Ovary (tissue), 9 donors: Measurements from ENCODE around the gene HOXA5. TPM values are rescaled to one million over a fixed set of nuclear protein-coding genes. Genes with fewer than 3 reads are reported as not detected.

ENCODE experiments used
- DNase-seq, 5 donors: peaks; one replicate each; pipeline ENCODE4 v3.0.0-alpha.2; 2019 to 2020
- H3K27ac ChIP-seq, 2 donors: fragments of 200-600 bp; one replicate each; pipeline versions ENCODE4 v1.5.1 to v1.8.0; 2019 to 2022
- H3K27me3 ChIP-seq: fragments of 200-600 bp; one replicate; pipeline ENCODE4 v1.8.0; 2022
- H3K36me3 ChIP-seq: fragments of 200-600 bp; sonication (generic); one replicate; pipeline ENCODE4 v1.5.1; 2019
- H3K4me1 ChIP-seq: one replicate; pipeline ENCODE4 v1.8.1; 2013; ENCODE audit warnings: mild to moderate bottlenecking, moderate library complexity; ENCODE audit not compliant: insufficient read depth
- H3K4me3 ChIP-seq: fragments of 200-600 bp; sonication (generic); one replicate; pipeline ENCODE4 v1.5.1; 2017
- H3K9me3 ChIP-seq, 2 donors: fragments of 200-600 bp in 1 of 2; sonication (generic) in 1 of 2; one replicate each; pipeline versions ENCODE4 v1.5.1 to v1.8.1; 2013 to 2019; ENCODE audit warnings: mild to moderate bottlenecking in 1 of 2, moderate library complexity in 1 of 2
- EP300 ChIP-seq: sonication (generic); formaldehyde crosslinking; IDR thresholded peaks from one replicate; pipeline ENCODE4 v1.6.1; 2017; ENCODE audit warnings: antibody characterized with exemption
- POLR2A ChIP-seq: fragments of 450-650 bp; IDR thresholded peaks from one replicate; pipeline ENCODE4 v1.6.1; 2017; ENCODE audit warnings: antibody characterized with exemption, mild to moderate bottlenecking, moderate library complexity
- WGBS, 3 donors: extraction: QIAGEN DNeasy Blood & Tissue Kit in 1 of 3; methylation state at CpG; one replicate each; pipeline versions ENCODE4 v1.1.5 to v1.1.7; 2013 to 2017; 5-methylcytosine and 5-hydroxymethylcytosine counted together
- intact Hi-C, 4 donors: fragments of 100-400 bp; cut with DNase I; formaldehyde crosslinking; loops; one replicate each; pipeline versions ENCODE4 v1.11.0 to v1.15.1; 2022 to 2023
- polyA plus RNA-seq, 2 donors: library from polyadenylated mRNA; stranded (reverse); fragments of 200-250 nt in 1 of 2; fragments of 350-450 nt in 1 of 2; fragmentation: Illumina TruSeq in 1 of 2; extraction: RNeasy Lipid Tissue Mini Kit (QIAGEN cat#74804) in 1 of 2; gene quantifications; one replicate each; pipeline ENCODE4 v1.2.3, GENCODE V29; 2013 to 2014
- total RNA-seq, 7 donors: library from RNA; depleted of rRNA in 2 of 7; stranded (reverse); fragments of >200 nt in 2 of 7; fragmentation: NEBNext Ultra II Directional in 3 of 7; extraction: Animal tissue kit (Norgen Biotek cat#: 25700) in 3 of 7; gene quantifications; one replicate each; pipeline versions ENCODE4 v1.1.0 to v1.2.4, GENCODE V29; 2016 to 2023
- TF ChIP-seq, protein P1 (sequence below), 3 donors: fragments of 450-650 bp in 2 of 3; fragments of 200-600 bp in 1 of 3; IDR thresholded peaks; one replicate each; pipeline versions ENCODE4 v1.5.1 to v1.8.0; 2016 to 2022; ENCODE audit warnings: antibody characterized with exemption in 3 of 3, mild to moderate bottlenecking in 1 of 3
- donor health status: DM: no; HTN: no; CAD: no; lungs with moderate emphysema.
- donor health status: DM: no; HTN: no; CAD: no.
- donor health status: Bipolar disorder and iron deficiency.
- donor health status: DM: yes; HTN: yes; CAD: no.
- donor health status: DM: no; HTN: no; CAD: no.
- donor health status: DM: yes; HTN: yes; CAD: no.

The HOXA5 gene
- total and polyA plus RNA-seq, 9 donors, result 0.40 to 29.6 (median 1.8) TPM

DNA sequence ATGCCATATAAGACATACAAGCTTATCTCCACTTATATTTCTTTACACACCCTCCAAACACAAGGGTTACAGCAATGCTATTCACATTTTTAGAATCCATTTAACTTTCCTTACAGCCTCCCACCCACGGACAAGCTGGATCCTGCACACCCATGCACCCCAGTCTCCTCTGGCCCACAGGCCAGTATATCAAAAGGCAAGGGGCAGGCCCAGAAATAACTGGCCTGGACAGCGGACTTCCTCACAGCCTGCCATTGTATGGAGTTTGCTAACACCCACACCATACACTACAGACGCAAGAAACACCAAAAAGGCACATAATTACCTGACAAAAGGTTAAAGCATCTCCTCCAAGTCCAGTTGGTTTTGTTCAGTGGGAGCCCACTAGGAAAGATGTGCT, 24.9 kb downstream of the HOXA5 start:
- Histone ChIP-seq H3K4me3 (no peak overlapping the region), H3K4me1 (no peaks in the 10 kb centered on the region)

DNA sequence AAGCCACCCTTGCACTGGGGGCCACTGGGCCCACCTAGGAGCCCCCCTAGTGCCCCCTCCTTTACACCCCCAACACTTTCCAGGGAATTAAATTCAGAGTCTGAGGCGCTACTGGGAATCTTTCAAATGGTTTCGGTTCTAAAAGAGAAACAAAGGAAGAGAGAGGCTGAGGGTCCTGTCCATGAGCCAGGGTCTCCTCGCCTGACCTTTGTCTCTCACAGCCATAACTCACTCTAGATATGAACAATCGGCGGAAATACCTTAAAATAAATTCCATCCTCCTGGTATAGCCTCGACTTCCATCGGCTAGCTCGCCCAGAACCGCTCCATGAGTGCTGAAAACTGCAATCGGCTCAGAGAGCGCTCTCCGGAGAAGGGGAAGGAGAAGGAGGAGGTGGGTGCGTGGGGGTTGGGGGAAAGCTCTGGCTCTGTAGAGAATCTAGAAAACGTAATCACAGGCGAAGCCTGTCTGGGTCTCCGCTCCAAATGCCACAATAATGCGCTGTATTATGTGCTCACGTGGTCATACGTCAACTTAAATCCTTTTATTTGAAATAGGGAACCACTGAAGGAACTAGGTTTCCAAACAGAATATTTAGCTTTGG, 25.5 kb downstream of the HOXA5 start:
- WGBS, 3 donors, result 25 to 38% (median 31%) methylated on average over 19 of the region's 19 CpGs
- no peak overlapping the region for H3K4me3 ChIP-seq
- H3K27me3 ChIP-seq, result no peaks in the 10 kb centered on the region
- H3K27ac ChIP-seq, result peak overlapping the region in 1 of 2 donors; percentile 42
- no peaks in the 10 kb centered on the region for H3K4me1 ChIP-seq
- TF ChIP-seq EP300, result no peak
- no peak for TF ChIP-seq POLR2A
- TF ChIP-seq, protein P1, sequence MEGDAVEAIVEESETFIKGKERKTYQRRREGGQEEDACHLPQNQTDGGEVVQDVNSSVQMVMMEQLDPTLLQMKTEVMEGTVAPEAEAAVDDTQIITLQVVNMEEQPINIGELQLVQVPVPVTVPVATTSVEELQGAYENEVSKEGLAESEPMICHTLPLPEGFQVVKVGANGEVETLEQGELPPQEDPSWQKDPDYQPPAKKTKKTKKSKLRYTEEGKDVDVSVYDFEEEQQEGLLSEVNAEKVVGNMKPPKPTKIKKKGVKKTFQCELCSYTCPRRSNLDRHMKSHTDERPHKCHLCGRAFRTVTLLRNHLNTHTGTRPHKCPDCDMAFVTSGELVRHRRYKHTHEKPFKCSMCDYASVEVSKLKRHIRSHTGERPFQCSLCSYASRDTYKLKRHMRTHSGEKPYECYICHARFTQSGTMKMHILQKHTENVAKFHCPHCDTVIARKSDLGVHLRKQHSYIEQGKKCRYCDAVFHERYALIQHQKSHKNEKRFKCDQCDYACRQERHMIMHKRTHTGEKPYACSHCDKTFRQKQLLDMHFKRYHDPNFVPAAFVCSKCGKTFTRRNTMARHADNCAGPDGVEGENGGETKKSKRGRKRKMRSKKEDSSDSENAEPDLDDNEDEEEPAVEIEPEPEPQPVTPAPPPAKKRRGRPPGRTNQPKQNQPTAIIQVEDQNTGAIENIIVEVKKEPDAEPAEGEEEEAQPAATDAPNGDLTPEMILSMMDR (IDR thresholded peaks at IDR 0.05), result no peak
- no peaks in the 10 kb centered on the region for H3K9me3 ChIP-seq
- DNase-seq, result peak in 1 of 5 donors; percentile 63
- intact Hi-C loops, result no loop called here
- H3K36me3 ChIP-seq, result no peaks in the 10 kb centered on the region

More for the DNA sequence above, 24.9 kb downstream of the HOXA5 start:
- no peaks in the 10 kb centered on the region for H3K9me3 ChIP-seq
- H3K36me3 ChIP-seq, result no peaks in the 10 kb centered on the region
- intact Hi-C loops, result no loop called here
- 46 to 61% (median 59%) methylated on average over 3 of the region's 3 CpGs for WGBS, 3 donors
- H3K27ac ChIP-seq, result no peak overlapping the region
- DNase-seq, result no peak
- TF ChIP-seq, protein P1 (IDR thresholded peaks at IDR 0.05), result no peak
- TF ChIP-seq POLR2A, result no peak
- TF ChIP-seq EP300, result no peak
- no peaks in the 10 kb centered on the region for H3K27me3 ChIP-seq

DNA sequence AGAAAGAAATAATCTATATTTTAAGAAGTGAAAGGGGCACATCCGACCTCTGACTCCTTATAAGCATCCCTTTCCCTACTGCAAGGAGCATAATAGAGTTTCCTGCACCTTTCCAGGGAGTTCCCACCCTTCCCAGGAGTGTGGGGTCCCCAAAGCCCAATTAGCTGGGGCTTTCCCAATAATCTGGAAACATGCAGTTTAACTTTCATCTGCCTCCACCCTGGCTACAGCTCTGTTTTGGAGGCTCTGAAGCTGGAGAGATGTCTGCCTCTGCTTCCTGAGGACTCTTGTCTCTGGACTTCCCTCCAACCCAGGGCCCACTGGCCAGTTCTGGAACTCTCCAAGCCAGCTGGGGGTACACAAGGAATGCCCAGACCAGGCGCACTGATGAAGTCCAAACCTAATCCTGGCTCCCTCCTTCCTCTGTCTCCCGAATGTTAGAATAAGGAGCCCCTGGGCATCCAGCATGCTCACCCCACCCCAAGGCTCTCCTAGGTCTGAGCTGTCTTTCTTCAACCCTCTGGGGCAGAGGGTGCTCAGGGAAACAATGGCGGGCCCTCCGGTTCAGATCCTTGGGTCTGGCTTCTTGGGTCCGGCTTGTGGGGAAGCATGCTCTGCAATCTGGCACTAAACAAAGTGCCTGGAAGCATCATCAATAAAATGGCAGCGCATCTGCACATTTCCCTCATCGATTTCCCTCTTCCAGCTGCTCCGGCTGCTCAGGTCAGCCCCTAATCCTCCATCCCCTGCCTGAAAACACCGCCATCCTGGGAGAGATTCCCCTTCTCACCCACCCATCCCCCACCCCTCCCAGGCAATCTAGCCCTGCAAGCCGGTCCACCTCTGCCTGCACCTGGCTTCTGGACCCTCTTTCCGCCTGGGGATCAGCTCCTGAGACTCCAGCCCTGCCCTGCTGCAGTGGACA, 26.3 kb downstream of the HOXA5 start:
- no peak overlapping the region for H3K4me3 ChIP-seq
- DNase-seq, result peak in 1 of 5 donors; percentile 39
- peak overlapping the region in 1 of 2 donors; percentile 76 for H3K27ac ChIP-seq
- TF ChIP-seq, protein P1 (IDR thresholded peaks at IDR 0.05), result no peak
- no peak for TF ChIP-seq POLR2A
- no peak for TF ChIP-seq EP300
- 42 to 63% (median 50%) methylated on average over 12 of the region's 12 CpGs for WGBS, 3 donors
- H3K9me3 ChIP-seq, result no peaks in the 10 kb centered on the region
- no peaks in the 10 kb centered on the region for H3K4me1 ChIP-seq
- no peaks in the 10 kb centered on the region for H3K27me3 ChIP-seq
- no peaks in the 10 kb centered on the region for H3K36me3 ChIP-seq
- intact Hi-C loops, result no loop called here

DNA sequence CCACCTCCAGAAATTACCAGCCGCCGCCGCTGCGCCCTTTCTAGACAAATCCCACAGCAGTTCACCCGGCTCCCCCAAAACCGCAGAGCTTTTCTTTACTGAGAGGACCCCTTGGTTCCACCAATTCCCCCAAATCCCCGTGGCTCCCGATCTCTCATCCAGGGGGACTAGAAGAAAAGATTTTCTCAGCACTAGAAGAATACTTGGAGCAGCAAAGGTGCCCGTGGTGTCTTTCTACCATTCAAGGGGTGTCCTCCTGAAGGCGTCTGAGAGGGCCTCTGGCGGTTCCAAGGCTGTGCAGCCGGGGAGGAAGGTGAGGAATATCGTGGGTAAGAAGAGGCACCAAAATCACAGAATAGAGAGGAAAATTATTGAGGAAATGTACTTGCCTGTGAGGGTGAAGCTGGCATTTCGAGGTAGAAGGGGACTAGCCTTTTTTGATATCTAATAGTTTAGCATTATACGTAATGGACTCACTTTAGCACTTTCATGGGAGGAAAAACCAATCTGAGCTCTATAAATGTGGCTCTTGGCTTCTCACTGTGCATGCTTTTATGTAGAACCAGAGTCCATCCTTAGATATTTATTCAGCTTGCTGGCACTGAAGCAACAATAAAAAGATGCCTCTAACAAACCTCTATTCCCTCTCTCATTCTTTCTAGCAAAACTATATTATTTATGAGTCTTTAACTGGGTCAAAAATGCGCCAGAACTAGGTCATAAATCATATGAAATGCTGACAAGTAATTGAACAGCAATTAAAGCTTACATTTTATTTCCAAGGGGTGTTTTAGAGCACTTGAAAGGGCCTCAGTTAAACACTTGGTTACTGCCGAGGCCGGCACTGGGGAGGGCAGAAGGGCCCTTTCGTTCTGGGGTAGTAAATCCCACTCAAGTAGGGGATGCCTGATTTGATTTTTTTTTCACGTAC, 27.2 kb downstream of the HOXA5 start:
- Histone ChIP-seq H3K36me3 (no peaks in the 10 kb centered on the region), H3K27ac (peak overlapping the region in 1 of 2 donors; percentile 76), H3K4me3 (peak overlapping the region; percentile 24), H3K4me1 (no peaks in the 10 kb centered on the region), H3K9me3 (no peaks in the 10 kb centered on the region), H3K27me3 (no peaks in the 10 kb centered on the region)
- TF ChIP-seq EP300 (no peak), POLR2A (no peak)
- TF ChIP-seq, protein P1 (IDR thresholded peaks at IDR 0.05), result no peak
- 49 to 65% (median 57%) methylated on average over 20 of the region's 20 CpGs for WGBS, 3 donors
- intact Hi-C loops, result no loop called here
- peak in 1 of 5 donors; percentile 34 for DNase-seq
